Measurements from ENCODE around the gene AATK.

DNA sequence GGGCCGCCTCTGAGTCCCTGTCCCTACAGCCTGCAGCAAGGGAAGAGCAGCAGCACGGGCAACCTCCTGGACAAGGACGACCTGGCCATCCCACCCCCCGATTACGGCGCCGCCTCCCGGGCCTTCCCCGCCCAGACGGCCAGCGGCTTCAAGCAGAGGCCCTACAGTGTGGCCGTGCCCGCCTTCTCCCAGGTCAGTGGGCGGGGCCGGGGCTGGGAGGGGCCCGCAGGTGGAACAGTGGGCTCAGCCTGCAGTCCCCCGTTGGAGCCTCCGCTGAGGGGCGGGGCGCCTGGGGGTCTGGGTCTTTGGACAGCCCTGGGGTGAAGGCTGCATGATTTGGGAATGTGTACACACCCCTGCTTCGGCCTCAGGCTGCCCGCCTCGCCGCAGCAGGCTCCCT, 59.3 kb downstream of the AATK start:
- TF ChIP-seq, protein P1, sequence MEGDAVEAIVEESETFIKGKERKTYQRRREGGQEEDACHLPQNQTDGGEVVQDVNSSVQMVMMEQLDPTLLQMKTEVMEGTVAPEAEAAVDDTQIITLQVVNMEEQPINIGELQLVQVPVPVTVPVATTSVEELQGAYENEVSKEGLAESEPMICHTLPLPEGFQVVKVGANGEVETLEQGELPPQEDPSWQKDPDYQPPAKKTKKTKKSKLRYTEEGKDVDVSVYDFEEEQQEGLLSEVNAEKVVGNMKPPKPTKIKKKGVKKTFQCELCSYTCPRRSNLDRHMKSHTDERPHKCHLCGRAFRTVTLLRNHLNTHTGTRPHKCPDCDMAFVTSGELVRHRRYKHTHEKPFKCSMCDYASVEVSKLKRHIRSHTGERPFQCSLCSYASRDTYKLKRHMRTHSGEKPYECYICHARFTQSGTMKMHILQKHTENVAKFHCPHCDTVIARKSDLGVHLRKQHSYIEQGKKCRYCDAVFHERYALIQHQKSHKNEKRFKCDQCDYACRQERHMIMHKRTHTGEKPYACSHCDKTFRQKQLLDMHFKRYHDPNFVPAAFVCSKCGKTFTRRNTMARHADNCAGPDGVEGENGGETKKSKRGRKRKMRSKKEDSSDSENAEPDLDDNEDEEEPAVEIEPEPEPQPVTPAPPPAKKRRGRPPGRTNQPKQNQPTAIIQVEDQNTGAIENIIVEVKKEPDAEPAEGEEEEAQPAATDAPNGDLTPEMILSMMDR (IDR thresholded peaks at IDR 0.05 in 2 of 3, conservative IDR thresholded peaks at IDR 0.05 in 1 of 3; ENCODE audit: insufficient read depth in 2 of 3, low read depth in 1 of 3, low read length in 3 of 3) = no peak
- no peak for TF ChIP-seq MYC (IDR thresholded peaks at IDR 0.05; ENCODE audit: low read depth, low read length)
- no peak for TF ChIP-seq MYC (CRISPR knock-in tag; IDR thresholded peaks at IDR 0.05; ENCODE audit: borderline replicate concordance, low read depth)
- TF ChIP-seq, protein P2, sequence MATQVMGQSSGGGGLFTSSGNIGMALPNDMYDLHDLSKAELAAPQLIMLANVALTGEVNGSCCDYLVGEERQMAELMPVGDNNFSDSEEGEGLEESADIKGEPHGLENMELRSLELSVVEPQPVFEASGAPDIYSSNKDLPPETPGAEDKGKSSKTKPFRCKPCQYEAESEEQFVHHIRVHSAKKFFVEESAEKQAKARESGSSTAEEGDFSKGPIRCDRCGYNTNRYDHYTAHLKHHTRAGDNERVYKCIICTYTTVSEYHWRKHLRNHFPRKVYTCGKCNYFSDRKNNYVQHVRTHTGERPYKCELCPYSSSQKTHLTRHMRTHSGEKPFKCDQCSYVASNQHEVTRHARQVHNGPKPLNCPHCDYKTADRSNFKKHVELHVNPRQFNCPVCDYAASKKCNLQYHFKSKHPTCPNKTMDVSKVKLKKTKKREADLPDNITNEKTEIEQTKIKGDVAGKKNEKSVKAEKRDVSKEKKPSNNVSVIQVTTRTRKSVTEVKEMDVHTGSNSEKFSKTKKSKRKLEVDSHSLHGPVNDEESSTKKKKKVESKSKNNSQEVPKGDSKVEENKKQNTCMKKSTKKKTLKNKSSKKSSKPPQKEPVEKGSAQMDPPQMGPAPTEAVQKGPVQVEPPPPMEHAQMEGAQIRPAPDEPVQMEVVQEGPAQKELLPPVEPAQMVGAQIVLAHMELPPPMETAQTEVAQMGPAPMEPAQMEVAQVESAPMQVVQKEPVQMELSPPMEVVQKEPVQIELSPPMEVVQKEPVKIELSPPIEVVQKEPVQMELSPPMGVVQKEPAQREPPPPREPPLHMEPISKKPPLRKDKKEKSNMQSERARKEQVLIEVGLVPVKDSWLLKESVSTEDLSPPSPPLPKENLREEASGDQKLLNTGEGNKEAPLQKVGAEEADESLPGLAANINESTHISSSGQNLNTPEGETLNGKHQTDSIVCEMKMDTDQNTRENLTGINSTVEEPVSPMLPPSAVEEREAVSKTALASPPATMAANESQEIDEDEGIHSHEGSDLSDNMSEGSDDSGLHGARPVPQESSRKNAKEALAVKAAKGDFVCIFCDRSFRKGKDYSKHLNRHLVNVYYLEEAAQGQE (IDR thresholded peaks at IDR 0.05; ENCODE audit: borderline replicate concordance) = no peak
- TF ChIP-seq, protein P2 (CRISPR knock-in tag; IDR thresholded peaks at IDR 0.05; ENCODE audit: low read depth) = no peak
- no peak for TF ChIP-seq MBD2 (IDR thresholded peaks at IDR 0.05; ENCODE audit: borderline replicate concordance, low read depth)
- TF ChIP-seq HDAC6 (IDR thresholded peaks at IDR 0.05; ENCODE audit: low read depth, low read length) = no peak
- TF ChIP-seq TBP (optimal IDR thresholded peaks at IDR 0.05; ENCODE audit: low read depth, low read length) = no peak
- TF ChIP-seq NEUROD1 (IDR thresholded peaks at IDR 0.05; ENCODE audit: borderline replicate concordance, low read depth, low read length, partially characterized antibody) = no peak
- TF ChIP-seq, protein P3, sequence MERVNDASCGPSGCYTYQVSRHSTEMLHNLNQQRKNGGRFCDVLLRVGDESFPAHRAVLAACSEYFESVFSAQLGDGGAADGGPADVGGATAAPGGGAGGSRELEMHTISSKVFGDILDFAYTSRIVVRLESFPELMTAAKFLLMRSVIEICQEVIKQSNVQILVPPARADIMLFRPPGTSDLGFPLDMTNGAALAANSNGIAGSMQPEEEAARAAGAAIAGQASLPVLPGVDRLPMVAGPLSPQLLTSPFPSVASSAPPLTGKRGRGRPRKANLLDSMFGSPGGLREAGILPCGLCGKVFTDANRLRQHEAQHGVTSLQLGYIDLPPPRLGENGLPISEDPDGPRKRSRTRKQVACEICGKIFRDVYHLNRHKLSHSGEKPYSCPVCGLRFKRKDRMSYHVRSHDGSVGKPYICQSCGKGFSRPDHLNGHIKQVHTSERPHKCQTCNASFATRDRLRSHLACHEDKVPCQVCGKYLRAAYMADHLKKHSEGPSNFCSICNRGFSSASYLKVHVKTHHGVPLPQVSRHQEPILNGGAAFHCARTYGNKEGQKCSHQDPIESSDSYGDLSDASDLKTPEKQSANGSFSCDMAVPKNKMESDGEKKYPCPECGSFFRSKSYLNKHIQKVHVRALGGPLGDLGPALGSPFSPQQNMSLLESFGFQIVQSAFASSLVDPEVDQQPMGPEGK (CRISPR knock-in tag; IDR thresholded peaks at IDR 0.05; ENCODE audit: borderline replicate concordance) = no peak
- TF ChIP-seq ZNF668 (CRISPR knock-in tag; IDR thresholded peaks at IDR 0.05) = no peak
